Kidney glomerular epithelial cell (primary cell): Measurements from ENCODE around the gene ELAVL2.

ENCODE experiments used
- DNase-seq: peaks from one replicate; lab custom pipeline; 2025; lab: John Stamatoyannopoulos, UW

The ELAVL2 gene

DNA sequence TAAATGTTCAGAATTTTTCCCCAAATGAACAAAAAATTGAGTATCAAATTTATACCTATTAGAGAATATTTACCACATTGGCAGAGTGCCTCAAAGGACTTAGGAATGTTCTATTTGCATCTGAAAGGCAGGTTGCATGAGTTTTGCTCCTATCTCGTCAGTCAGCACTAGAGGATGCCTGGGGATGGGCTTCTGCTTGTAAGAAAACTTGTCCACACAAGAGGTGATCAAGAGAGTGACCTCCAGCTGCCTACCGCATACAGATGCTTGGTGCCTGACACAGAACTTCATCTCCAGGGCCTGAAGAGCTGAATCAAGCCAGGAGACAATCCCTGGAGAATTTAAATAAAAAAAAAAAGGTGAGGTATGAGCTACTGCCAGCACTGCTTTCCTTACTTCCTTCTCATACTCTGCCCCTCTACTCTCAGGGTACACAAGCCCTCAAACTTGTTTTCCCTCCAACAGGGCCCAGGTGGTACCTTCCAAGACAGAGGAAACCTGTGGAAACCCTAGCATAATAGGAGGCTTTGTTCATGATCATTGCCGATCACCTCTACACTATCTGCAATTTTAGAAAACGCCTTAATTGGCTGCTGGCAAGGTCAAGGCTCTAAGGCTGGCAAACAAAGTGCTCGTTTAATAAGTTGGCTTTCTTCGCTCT, 166.6 kb downstream of the ELAVL2 start:
- DNase-seq = no peak

GRCh38 chr9:23658376-23659258, 167.4 kb downstream of the ELAVL2 start:
- DNase-seq = no peak

DNA sequence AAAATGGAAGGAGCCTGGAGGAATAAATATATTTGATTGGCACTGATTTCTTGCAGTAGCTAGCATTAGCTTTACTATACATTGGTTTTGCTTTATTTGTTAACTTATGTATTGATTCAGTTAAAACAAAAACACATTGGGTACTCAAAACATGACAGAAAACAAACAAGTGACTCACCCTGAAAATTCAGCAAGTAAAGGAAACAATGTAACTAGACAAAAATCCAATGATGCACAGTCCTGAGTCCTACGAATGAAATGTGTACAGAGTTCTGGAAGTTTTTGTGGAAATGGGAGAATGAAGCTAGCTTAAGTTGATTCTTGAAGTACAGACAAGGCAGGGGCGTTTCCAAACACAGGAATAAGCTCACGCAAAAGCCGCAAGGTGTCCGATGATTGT, 175.0 kb downstream of the ELAVL2 start:
- DNase-seq = no peak

- no peak for DNase-seq
These were observed 177.4 kb downstream of the ELAVL2 start for GRCh38 chr9:23648651-23649050.

GRCh38 chr9:23644896-23645295, 181.1 kb downstream of the ELAVL2 start:
- no peak for DNase-seq

DNA sequence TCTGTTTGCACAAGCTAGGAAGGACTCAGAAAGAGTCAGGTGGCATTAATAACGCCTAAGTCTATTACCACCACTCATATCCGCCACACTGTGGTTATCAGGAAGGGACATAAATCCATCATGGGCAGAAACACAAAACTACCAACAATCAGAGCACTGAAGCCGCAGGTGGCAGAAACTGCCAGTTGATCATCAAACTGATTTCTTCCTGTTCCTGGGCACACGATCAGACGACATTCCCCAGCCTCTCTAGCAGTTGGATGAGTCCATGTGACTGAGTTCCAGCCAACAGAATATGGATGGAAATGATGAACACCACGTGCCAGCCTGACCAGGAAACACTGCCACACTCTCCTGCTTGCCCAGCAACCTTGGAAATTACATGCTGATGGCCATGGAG, 181.7 kb downstream of the ELAVL2 start:
- DNase-seq = no peak

- no peak for DNase-seq
These were observed 182.3 kb downstream of the ELAVL2 start for GRCh38 chr9:23643656-23644258.
